B cell (primary cell): Measurements from ENCODE around the gene RASGRF2. TPM values are rescaled to one million over a fixed set of nuclear protein-coding genes. Genes with fewer than 3 reads are reported as not detected.

Experiments used
- ATAC-seq: fragments of 200-7000 bp; cut with Tn5 transposase; one replicate; pipeline ENCODE4 v1.10.0; 2021; ENCODE audit warnings: low read depth, mild to moderate bottlenecking, moderate number of reproducible peaks, moderate library complexity
- CTCF ChIA-PET: fragments of 350-600 bp; sonication (Branson Sonifier 250); formaldehyde crosslinking; loops from one replicate; lab custom pipeline; 2021; ENCODE audit warnings: antibody characterized with exemption, inconsistent platforms; lab: Charles Lee
- POLR2A ChIA-PET: fragments of 350-600 bp; sonication (Branson Sonifier 250); formaldehyde crosslinking; loops from one replicate; lab custom pipeline; 2021; ENCODE audit warnings: antibody characterized with exemption; lab: Charles Lee
- DNase-seq: peaks from one replicate; pipeline ENCODE4 v3.0.0; 2013
- H2AFZ ChIP-seq: 2 replicates; pipeline ENCODE4 v1.6.1; 2012; ENCODE audit warnings: mild to moderate bottlenecking, low read depth, low read length; ENCODE audit not compliant: insufficient read depth, poor library complexity, severe bottlenecking
- H3K27ac ChIP-seq, 2 donors: 1 replicate in 1 of 2; 2 replicates in 1 of 2; pipeline ENCODE4 v1.5.1; 2012 to 2013; ENCODE audit warnings: low read length in 2 of 2, mild to moderate bottlenecking in 2 of 2, moderate library complexity in 1 of 2
- H3K27me3 ChIP-seq, 4 experiments: fragments of 200-600 bp in 1 of 4; sonication (generic) in 1 of 4; replicated peaks in 1 of 4; 1 replicate in 2 of 4; 2 replicates in 2 of 4; pipeline versions ENCODE4 v1.6.1 to v1.7.0; 2013 to 2016; ENCODE audit warnings: low read length in 3 of 4, mild to moderate bottlenecking in 2 of 4, mixed read lengths in 1 of 4, moderate library complexity in 1 of 4; ENCODE audit not compliant: insufficient read depth in 4 of 4, control insufficient read depth in 3 of 4; ENCODE audit errors: control extremely low read depth in 1 of 4
- H3K36me3 ChIP-seq, 2 experiments: replicated peaks in 1 of 2; 1 replicate in 1 of 2; 2 replicates in 1 of 2; pipeline versions ENCODE4 v1.6.1 to v1.7.1; 2013; ENCODE audit warnings: low read length in 1 of 2; ENCODE audit not compliant: insufficient read depth in 2 of 2, control insufficient read depth in 1 of 2; ENCODE audit errors: control extremely low read depth in 1 of 2, extremely low read depth in 1 of 2
- H3K4me1 ChIP-seq, 2 donors: fragments of 200-600 bp in 1 of 2; sonication (generic) in 1 of 2; 1 replicate in 1 of 2; 2 replicates in 1 of 2; pipeline versions ENCODE4 v1.5.1 to v1.6.1; 2013 to 2017; ENCODE audit warnings: low read length in 2 of 2; ENCODE audit not compliant: control insufficient read depth in 2 of 2, insufficient read depth in 2 of 2
- H3K4me2 ChIP-seq: replicated peaks from 2 replicates; pipeline ENCODE3; 2012; ENCODE audit warnings: mild to moderate bottlenecking, low read depth, low read length; ENCODE audit not compliant: poor library complexity, severe bottlenecking
- H3K4me3 ChIP-seq, 5 experiments: fragments of 200-600 bp in 1 of 5; sonication (generic) in 1 of 5; 1 replicate in 3 of 5; 2 replicates in 2 of 5; pipeline versions ENCODE4 v1.5.1 to v1.7.0; 2011 to 2016; ENCODE audit warnings: low read length in 4 of 5, mild to moderate bottlenecking in 4 of 5, low read depth in 2 of 5, control low read depth in 1 of 5, moderate library complexity in 1 of 5; ENCODE audit not compliant: insufficient read depth in 1 of 5; ENCODE audit errors: control extremely low read depth in 1 of 5, extremely low read depth in 1 of 5
- H3K79me2 ChIP-seq: fragments of 200-600 bp; sonication (generic); one replicate; pipeline ENCODE4 v1.6.0; 2016; ENCODE audit warnings: low read length; ENCODE audit not compliant: control insufficient read depth, insufficient read depth
- H3K9ac ChIP-seq: fragments of 200-600 bp; sonication (generic); 2 replicates; pipeline ENCODE4 v1.6.1; 2017; ENCODE audit warnings: mild to moderate bottlenecking, low read length, moderate library complexity
- H3K9me3 ChIP-seq, 3 donors: one replicate each; pipeline versions ENCODE4 v1.6.1 to v1.7.1; 2013; ENCODE audit warnings: low read length in 2 of 3; ENCODE audit not compliant: control insufficient read depth in 2 of 3, insufficient read depth in 1 of 3; ENCODE audit errors: control extremely low read depth in 1 of 3
- H4K20me1 ChIP-seq: 2 replicates; pipeline ENCODE4 v1.6.0; 2012; ENCODE audit warnings: mild to moderate bottlenecking, low read length; ENCODE audit not compliant: insufficient read depth, control insufficient read depth, poor library complexity, severe bottlenecking
- H3K27ac Mint-ChIP-seq: one replicate; pipeline ENCODE4 v1.8.0; 2021; ENCODE audit warnings: mixed read lengths
- H3K27me3 Mint-ChIP-seq: one replicate; pipeline ENCODE4 v1.8.0; 2021; ENCODE audit warnings: mixed read lengths
- H3K4me1 Mint-ChIP-seq: one replicate; pipeline ENCODE4 v1.8.0; 2021; ENCODE audit warnings: mixed read lengths
- H3K4me3 Mint-ChIP-seq: one replicate; pipeline ENCODE4 v1.8.0; 2021; ENCODE audit warnings: mixed read lengths
- H3K9me3 Mint-ChIP-seq: one replicate; pipeline ENCODE4 v1.8.0; 2022; ENCODE audit warnings: mixed read lengths; ENCODE audit not compliant: insufficient read depth
- EZH2 ChIP-seq: IDR thresholded peaks from 2 replicates; pipeline ENCODE4 v1.6.1; 2012; ENCODE audit warnings: borderline replicate concordance, low read depth, mild to moderate bottlenecking, moderate library complexity, low read length; ENCODE audit not compliant: insufficient read depth, poor library complexity, severe bottlenecking
- WGBS: methylation state at CpG from one replicate; pipeline ENCODE4 v1.1.5; 2013; ENCODE audit warnings: missing lambda C conversion rate; ENCODE audit not compliant: insufficient coverage; 5-methylcytosine and 5-hydroxymethylcytosine counted together
- intact Hi-C: fragments of 100-400 bp; cut with micrococcal nuclease; formaldehyde crosslinking; loops from one replicate; pipeline ENCODE4 v1.10.0; 2022
- polyA plus RNA-seq: library from polyadenylated mRNA; depleted of rRNA; stranded (reverse); fragments of >200 nt; gene quantifications from 2 replicates; pipeline ENCODE4 v1.2.3, GENCODE V29; 2012
- total RNA-seq, 2 donors: library from RNA; stranded (reverse); fragments of 120-200 nt in 1 of 2; gene quantifications; 1 replicate in 1 of 2; 2 replicates in 1 of 2; pipeline versions ENCODE4 v1.2.3 to v1.2.4, GENCODE V29; 2013 to 2022
- TF ChIP-seq, protein P1 (sequence below): fragments of 200-600 bp; IDR thresholded peaks from one replicate; pipeline ENCODE4 v1.8.0; 2022; ENCODE audit warnings: antibody characterized with exemption, mild to moderate bottlenecking

RASGRF2 gene
- total and polyA plus RNA-seq, 2 donors (not counting 1 experiment from before 2014, with no cell fraction given): 0.04 to 0.37 TPM

DNA sequence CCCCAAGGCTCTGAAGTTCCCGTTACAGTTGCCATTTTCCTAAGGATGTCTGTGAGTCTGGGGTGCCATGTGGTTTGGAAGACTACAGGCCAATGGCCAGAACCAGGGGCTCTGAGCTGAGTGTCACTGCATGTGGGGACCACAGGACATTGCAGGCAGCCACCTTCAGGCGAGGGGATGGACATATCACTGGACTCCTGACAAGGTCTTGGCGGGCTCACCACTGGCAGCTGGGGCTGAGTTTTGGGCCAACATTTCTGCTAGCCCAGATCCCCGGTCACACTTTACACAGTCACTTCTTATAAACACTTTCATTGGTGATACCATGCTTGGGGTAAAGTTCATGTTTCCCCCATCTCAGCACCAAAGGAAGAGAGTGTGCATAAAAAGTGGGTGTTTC is 109.8 kb downstream of the RASGRF2 start:
- WGBS: 79% methylated on average over 2 of the region's 4 CpGs
- Mint-ChIP-seq H3K4me1 (no peaks in the 10 kb centered on the region), H3K27ac (no peak overlapping the region), H3K9me3 (no peaks in the 10 kb centered on the region), H3K4me3 (no peak overlapping the region), H3K27me3 (peaks cover 13% of the 10 kb centered on the region)
- no peak overlapping the region for H3K4me2 ChIP-seq
- ATAC-seq: no peak
- no peaks in the 10 kb centered on the region for H3K79me2 ChIP-seq
- H3K4me1 ChIP-seq: no peaks in the 10 kb centered on the region
- ChIA-PET POLR2A (no interaction called here), CTCF (no interaction called here)
- DNase-seq: no peak
- intact Hi-C loops: no loop called here
- H3K27me3 ChIP-seq: no peaks in the 10 kb centered on the region
- no peak overlapping the region for H3K4me3 ChIP-seq
- H2AFZ ChIP-seq: no peak overlapping the region
- no peak overlapping the region for H3K9ac ChIP-seq
- no peak overlapping the region for H3K27ac ChIP-seq
- no peaks in the 10 kb centered on the region for H3K36me3 ChIP-seq
- no peaks in the 10 kb centered on the region for H3K9me3 ChIP-seq
- no peaks in the 10 kb centered on the region for H4K20me1 ChIP-seq
- no peak for TF ChIP-seq EZH2
- TF ChIP-seq, protein P1, sequence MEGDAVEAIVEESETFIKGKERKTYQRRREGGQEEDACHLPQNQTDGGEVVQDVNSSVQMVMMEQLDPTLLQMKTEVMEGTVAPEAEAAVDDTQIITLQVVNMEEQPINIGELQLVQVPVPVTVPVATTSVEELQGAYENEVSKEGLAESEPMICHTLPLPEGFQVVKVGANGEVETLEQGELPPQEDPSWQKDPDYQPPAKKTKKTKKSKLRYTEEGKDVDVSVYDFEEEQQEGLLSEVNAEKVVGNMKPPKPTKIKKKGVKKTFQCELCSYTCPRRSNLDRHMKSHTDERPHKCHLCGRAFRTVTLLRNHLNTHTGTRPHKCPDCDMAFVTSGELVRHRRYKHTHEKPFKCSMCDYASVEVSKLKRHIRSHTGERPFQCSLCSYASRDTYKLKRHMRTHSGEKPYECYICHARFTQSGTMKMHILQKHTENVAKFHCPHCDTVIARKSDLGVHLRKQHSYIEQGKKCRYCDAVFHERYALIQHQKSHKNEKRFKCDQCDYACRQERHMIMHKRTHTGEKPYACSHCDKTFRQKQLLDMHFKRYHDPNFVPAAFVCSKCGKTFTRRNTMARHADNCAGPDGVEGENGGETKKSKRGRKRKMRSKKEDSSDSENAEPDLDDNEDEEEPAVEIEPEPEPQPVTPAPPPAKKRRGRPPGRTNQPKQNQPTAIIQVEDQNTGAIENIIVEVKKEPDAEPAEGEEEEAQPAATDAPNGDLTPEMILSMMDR: no peak

DNA sequence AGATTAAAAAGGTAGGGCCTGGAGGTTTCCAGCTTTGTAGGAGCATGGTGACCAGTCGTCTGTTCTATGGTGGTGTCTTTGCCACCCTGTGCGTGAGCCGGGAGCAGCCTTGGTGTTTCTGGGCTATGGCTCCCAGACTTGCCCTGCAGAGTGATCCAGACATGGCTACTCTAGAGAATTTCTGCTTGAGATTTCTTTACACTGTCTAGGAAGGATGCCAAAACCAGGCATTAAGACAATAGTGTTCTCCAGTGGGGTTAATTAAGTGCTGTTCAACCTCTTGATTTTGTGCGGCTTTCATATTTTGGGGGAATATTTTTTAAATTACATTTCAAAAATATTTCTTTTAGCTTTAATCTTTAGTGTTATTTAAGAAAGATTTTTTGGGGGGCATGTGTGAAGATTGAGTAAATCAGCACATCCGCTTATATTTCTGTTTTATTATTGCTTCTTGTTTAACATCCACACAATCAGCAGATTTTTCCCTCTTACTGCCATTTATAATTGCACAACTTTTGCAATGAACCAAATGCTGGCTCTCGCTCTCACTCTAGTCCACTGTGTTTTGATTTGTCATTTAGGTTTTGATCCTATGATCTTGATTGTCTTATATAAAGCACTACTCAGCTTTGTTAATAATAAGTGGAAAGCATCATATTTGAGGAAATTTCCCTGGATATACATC is 110.5 kb downstream of the RASGRF2 start:
- Mint-ChIP-seq H3K27me3 (peaks cover 8% of the 10 kb centered on the region), H3K4me3 (no peak overlapping the region), H3K4me1 (no peaks in the 10 kb centered on the region), H3K27ac (no peak overlapping the region), H3K9me3 (no peaks in the 10 kb centered on the region)
- DNase-seq: no peak
- H2AFZ ChIP-seq: no peak overlapping the region
- H3K27ac ChIP-seq: no peak overlapping the region
- H3K4me3 ChIP-seq: no peak overlapping the region
- no peaks in the 10 kb centered on the region for H3K27me3 ChIP-seq
- intact Hi-C loops: no loop called here
- ATAC-seq: no peak
- H4K20me1 ChIP-seq: no peaks in the 10 kb centered on the region
- 97% methylated on average over 3 of the region's 6 CpGs for WGBS
- CTCF ChIA-PET: no interaction called here
- H3K9ac ChIP-seq: no peak overlapping the region
- H3K36me3 ChIP-seq: no peaks in the 10 kb centered on the region
- no peak overlapping the region for H3K4me2 ChIP-seq
- TF ChIP-seq, protein P1: no peak
- no peak for TF ChIP-seq EZH2
- H3K4me1 ChIP-seq: no peaks in the 10 kb centered on the region
- H3K79me2 ChIP-seq: no peaks in the 10 kb centered on the region
- POLR2A ChIA-PET: no interaction called here
- no peaks in the 10 kb centered on the region for H3K9me3 ChIP-seq
